ENCODE results near the gene IRF2.

DNA sequence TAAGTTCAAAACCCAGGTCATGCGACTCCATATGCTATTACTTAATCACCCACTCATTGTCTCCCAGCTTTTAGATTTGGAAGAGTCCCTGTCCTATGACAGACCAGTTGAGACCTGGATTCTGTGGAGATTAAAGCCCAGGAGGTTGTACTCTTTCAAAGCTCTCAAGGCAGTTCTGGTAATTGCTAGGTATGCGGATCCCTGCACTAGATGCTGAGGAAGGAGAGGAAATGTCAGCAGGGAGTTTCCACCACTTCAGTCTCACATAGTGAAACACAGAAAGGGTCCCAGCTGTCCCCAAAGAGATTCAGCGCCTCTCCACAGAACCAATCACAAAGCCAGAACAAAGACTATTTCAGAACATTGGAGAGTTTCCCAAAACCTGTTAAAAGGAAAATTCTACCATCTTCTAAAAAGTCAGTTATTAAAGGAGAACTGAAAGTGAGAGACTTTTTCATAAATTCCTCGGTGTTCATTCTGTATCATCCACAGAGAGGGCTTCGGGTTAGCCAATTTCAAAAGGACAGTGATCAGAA is 53.4 kb downstream of the IRF2 start:
- TF ChIP-seq POLR2AphosphoS5 (IDR thresholded peaks at IDR 0.05; ENCODE audit: low read depth, low read length) (no peak), POLR2A (IDR thresholded peaks at IDR 0.05; ENCODE audit: low read depth, low read length) (no peak), SPI1 (IDR thresholded peaks at IDR 0.05; ENCODE audit: low read depth, low read length) (peak; percentile 87), TAF1 (IDR thresholded peaks at IDR 0.05; ENCODE audit: low read depth, low read length) (no peak)

Measured in GM12891 (cell line).